Measurements from ENCODE around the gene PDHX. TPM values are rescaled to one million over a fixed set of nuclear protein-coding genes. Genes with fewer than 3 reads are reported as not detected.

Gene PDHX
- polyA plus RNA-seq, 10 donors = 21.7 to 31.0 (median 27.2) TPM

DNA sequence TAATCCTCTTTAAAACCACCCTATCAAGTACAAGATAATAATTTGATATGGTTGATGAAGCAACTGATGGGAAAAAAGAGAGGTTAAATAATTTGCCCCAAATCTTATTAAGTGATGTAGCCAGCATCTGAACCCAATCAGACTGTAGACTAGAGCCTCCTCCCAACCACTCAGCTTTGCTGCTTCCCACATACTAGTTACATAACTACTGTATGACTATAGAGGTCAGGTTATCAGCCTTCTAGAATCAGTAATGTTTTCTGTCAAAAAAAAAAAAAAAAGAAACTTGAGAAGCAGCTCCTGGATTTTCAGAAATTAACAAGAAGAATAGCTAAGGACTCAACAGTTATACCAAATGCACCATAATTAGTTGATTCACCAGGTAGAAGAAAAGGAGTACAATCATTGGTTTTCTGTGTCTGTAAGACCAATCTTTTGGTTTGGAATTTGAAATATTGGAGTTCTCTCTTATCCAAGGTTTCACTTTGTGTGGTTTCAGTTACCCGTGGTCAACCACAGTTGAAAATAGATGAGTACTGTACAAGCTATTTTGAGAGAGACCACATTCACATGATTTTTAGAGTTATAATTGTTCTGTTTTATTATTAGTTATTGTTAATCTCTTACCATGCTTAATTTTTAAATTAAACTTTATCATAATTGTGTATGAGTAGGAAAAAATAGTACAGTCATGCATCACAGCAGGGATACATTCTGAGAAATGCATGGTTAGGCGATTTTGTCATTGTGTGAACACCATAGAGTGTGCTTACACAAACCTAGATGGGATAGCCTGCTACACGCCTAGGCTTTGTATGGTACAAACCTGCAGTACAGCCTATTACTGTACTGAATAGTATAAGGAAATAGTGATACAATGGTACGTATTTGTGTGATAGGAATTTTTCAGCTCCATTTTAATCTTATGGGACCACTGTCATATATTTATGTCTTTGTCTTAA lies 72.2 kb downstream of the PDHX start:
- no peak for DNase-seq

- no peak for DNase-seq
Measured at GRCh38 chr11:34990916-34991315, 74.5 kb downstream of the PDHX start.

DNA sequence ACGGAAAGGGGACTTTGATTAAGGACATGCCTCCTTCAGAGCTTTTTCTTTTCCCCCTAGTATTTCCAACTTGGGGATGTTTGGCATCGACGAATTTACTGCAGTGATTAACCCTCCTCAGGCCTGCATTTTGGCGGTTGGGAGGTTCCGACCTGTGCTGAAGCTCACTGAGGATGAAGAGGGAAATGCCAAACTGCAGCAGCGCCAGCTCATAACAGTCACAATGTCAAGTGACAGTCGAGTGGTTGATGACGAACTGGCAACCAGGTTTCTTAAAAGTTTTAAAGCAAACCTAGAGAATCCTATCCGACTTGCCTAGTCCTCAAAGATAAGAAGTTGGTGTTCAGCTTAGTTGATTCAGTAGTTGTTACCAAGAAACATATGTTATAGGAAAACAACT lies 78.4 kb downstream of the PDHX start:
- DNase-seq = no peak

GRCh38 chr11:34996958-34997357 lies 80.5 kb downstream of the PDHX start:
- DNase-seq = no peak

DNA sequence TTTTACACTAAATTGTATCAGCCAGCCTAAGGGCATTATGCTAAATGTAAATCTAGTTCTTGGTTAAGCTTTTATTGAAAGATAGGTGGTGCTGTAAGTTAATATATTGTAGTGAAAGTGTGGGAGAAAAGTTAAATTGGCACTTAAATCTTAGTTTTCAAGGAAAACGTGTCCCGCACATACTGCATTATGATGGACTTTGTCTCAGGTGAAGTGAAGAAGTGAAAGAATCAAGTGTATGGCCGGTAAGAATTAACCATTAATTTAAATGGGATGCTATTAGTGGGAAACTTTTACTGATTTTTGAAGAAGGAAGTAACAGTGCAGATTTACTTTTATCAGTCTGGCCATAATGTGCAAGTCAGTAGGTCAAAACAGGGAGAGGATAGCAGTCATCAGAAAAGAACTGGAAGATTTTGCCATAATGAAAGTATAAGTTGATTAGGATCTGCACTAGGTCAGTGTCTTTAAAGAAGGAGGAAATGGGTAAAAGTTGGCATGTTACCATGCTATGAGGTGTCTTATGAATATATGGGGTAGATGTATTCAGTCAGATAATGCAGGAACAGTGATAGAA lies 81.6 kb downstream of the PDHX start:
- peak in 1 of 3 donors; percentile 52 for DNase-seq

GRCh38 chr11:34999453-34999852 lies 83.0 kb downstream of the PDHX start:
- DNase-seq = no peak

DNA sequence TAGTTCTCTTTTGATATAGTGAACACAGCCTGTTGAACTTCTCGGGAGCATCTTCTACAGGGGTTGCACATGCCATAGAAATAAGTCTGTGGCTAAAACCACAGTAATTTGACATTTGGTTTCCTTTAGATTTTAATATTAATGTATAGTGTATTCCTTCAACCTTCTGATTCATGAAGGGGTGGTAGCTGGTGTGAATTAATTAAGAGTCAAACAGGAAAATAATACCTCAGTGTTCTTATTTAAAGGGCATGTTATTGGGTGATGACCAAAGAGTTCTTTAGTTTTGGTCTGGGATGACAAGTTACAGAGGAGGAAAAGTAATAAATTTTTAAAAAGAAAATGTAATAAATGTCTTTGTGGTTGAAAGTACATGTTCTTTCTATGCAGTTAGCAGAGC lies 86.8 kb downstream of the PDHX start:
- DNase-seq = no peak

DNA sequence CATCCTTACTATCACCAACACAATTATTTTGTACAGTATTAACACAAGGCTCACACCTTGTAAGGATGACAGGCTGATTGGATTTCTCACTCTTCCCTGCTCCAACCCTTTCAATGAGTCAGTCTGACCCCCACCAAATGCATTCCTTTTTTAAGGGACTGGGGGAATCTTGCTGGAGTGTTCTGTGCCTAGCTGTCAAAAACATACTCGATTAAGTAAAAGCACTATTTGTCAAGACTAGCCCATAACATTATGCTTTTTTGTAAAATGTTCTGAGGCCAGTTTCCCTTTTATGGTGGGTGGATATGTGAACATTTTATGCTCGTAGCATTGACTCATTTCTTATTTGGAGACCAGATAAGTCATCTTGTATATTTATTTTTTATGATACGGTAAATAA lies 87.2 kb downstream of the PDHX start:
- no peak for DNase-seq

GRCh38 chr11:35005141-35005780 lies 88.8 kb downstream of the PDHX start:
- no peak for DNase-seq

- no peak for DNase-seq
Measured at GRCh38 chr11:35006389-35007128, 90.1 kb downstream of the PDHX start.

- DNase-seq = no peak
Measured at GRCh38 chr11:35007277-35007676, 90.9 kb downstream of the PDHX start.

GRCh38 chr11:35009191-35009943 lies 92.9 kb downstream of the PDHX start:
- DNase-seq = peak in 1 of 3 donors; percentile 49

DNA sequence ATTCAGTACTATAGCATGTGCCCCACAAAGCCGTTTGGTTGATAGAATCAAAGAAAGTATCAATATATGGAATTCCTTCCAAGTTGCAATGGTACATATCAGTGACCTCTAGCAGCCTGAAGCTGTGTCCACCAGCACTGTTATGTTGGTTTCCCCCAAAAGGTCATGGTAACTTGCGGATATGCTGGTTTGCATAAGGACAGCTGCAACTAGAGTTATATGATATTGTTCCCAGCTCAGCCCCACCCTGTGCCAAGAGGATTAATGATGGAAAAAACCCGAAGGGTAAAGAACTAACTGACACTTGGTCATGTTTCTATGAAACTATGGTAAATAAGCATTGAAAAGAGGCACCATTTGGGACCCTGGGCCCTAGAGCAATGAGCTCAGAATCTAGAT lies 93.5 kb downstream of the PDHX start:
- DNase-seq = peak; percentile 51 to 73 (median 57)

DNA sequence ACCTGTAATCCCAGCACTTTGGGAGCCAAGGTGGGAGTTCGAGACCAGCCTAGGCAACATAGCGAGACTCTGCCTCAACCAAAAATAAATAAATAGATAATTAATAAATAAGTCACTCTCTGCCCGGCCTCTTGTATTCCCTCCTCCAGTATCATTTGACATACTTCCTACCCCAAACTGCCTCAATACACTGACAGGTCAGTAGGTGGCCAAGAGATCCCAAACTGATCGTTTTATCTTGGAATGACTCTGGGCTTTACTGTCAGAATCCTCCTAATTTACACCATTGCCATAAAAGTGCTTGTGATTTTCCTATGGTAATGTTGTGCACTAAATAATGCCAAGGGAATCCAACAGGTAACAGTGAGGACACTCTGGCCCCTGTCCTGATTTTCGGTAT lies 94.2 kb downstream of the PDHX start:
- DNase-seq = no peak

DNA sequence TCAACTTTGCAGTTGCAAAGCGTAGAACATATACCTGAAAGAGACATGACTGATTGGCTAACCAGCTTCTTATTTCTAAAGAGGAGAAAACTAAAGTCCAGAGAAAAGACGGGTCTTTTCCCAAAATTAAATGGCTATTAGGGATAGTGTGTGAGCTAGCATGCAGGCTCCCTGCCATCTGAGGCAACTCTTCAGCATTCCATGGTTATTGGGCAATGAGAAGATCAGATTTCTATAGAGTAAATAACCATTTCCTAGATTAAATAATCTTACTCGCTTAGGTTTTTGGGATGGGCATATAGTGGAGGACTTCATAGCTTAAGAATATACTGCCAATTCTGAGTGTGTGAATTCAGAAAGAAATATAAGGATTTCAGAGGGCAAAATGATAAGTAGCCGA lies 95.0 kb downstream of the PDHX start:
- no peak for DNase-seq

DNA sequence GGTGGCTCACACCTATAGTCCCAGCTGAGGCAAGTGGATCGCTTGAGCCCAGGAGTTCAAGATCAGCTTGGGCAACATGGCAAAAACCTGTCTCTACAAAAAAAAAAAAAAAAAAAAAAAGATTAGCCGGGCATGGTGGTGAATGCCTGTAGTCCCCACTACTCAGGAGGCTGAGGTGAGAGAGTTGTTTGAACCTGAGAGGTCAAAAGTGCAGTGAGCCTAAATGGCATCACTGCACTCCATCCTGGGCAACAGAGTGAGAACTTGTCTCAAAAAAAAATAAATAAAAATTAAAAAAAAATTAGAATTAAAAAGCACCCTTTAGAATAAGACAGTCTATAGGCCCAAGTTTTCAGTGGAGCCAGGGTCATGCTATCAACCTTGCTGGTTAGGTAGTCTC lies 95.5 kb downstream of the PDHX start:
- DNase-seq = no peak

DNA sequence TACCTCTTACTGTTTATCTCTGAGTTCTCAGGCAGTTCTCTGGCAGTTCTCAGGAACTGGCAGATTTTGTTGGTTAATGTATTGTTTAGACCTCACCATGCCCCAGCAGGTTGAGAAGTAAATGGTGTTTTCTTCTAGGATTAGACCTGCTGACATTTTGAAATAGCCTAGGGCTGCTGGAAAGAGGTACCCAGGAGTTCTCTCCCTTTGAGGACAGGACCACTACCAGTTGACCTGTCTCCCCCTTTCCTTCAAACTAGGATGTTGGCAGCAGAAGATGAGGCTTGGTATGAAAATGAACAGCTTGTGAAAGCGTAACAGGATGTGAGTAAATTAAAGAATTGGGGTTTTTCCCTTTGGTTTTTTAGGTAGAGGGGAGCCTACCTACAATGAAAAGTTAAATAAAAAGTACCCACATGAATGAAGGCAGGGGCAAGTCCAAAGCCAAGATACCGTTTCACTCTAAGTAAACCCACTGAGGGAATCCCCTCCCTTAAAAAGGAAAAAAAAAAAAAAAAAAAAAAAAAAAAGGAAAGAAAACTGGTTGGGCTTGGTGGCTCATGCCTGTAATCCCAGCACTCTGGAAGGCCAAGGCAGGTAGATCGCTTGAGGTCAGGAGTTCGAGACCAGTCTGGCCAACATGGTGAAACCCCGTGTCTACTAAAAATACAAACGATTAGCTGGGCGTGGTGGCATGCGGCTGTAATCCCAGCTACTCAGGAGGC lies 96.2 kb downstream of the PDHX start:
- no peak for DNase-seq

GRCh38 chr11:35013514-35014233 lies 97.3 kb downstream of the PDHX start:
- peak; percentile 51 to 84 (median 69) for DNase-seq

GRCh38 chr11:35014346-35014745 lies 97.9 kb downstream of the PDHX start:
- peak; percentile 80 to 93 (median 89) for DNase-seq
